Psoas muscle (tissue), 8 donors: ENCODE measurements around the gene KRTAP2-4. TPM values are rescaled to one million over a fixed set of nuclear protein-coding genes. Genes with fewer than 3 reads are reported as not detected.

Experiments used
- ATAC-seq, 4 donors: fragments of 200-7000 bp; cut with Tn5 transposase; one replicate each; pipeline ENCODE4 v1.9.1; 2020; ENCODE audit warnings: moderate library complexity in 3 of 4, mild to moderate bottlenecking in 2 of 4
- DNase-seq, 2 donors: peaks; one replicate each; pipeline ENCODE4 v3.0.0-alpha.2; 2020
- H3K27ac ChIP-seq: fragments of 200-600 bp; one replicate; pipeline ENCODE4 v1.8.0; 2022
- H3K27me3 ChIP-seq, 3 donors: fragments of 200-600 bp in 1 of 3; one replicate each; pipeline versions ENCODE4 v1.6.1 to v1.8.0; 2013 to 2022; ENCODE audit warnings: low read length in 2 of 3, mild to moderate bottlenecking in 2 of 3, moderate library complexity in 1 of 3; ENCODE audit not compliant: insufficient read depth in 3 of 3
- H3K36me3 ChIP-seq, 2 donors: fragments of 200-600 bp in 1 of 2; one replicate each; pipeline versions ENCODE4 v1.6.1 to v1.8.0; 2013 to 2022; ENCODE audit warnings: low read depth in 1 of 2, mild to moderate bottlenecking in 1 of 2, moderate library complexity in 1 of 2; ENCODE audit not compliant: insufficient read depth in 1 of 2
- H3K4me1 ChIP-seq: fragments of 200-600 bp; one replicate; pipeline ENCODE4 v1.8.0; 2022
- H3K4me3 ChIP-seq: fragments of 200-600 bp; one replicate; pipeline ENCODE4 v1.8.0; 2022; ENCODE audit warnings: mild to moderate bottlenecking
- H3K9me3 ChIP-seq: fragments of 200-600 bp; one replicate; pipeline ENCODE4 v1.8.0; 2022
- CTCF ChIP-seq: fragments of 200-600 bp; IDR thresholded peaks from one replicate; pipeline ENCODE4 v1.8.0; 2022; ENCODE audit warnings: antibody characterized with exemption
- WGBS, 3 donors: extraction: QIAGEN DNeasy Blood & Tissue Kit; methylation state at CpG; one replicate each; pipeline versions ENCODE4 v1.1.6 to v1.1.7; 2013; 5-methylcytosine and 5-hydroxymethylcytosine counted together
- intact Hi-C, 2 donors: fragments of 100-400 bp; cut with DNase I; formaldehyde crosslinking; loops; one replicate each; pipeline versions ENCODE4 v1.11.0 to v1.14.2; 2022
- polyA plus RNA-seq, 3 donors: library from polyadenylated mRNA; stranded (reverse); fragments of 200-250 nt; gene quantifications; one replicate each; pipeline ENCODE4 v1.2.3, GENCODE V29; 2013
- total RNA-seq, 4 donors: library from RNA; stranded (reverse); fragmentation: NEBNext Ultra II Directional in 2 of 4; extraction: Animal tissue kit (Norgen Biotek cat#: 25700) in 2 of 4; gene quantifications; one replicate each; pipeline versions ENCODE4 v1.2.1 to v1.2.4, GENCODE V29; 2021 to 2023
- donor health status: healthy with polysubstance abuse.
- donor health status: DM: no; HTN: no; CAD: no; lungs with moderate emphysema.
- donor health status: Bipolar disorder and iron deficiency.
- donor health status: healthy.
- donor health status: DM: yes; HTN: yes; CAD: no.
- donor health status: DM: no; HTN: no; CAD: no.
- donor health status: DM: no; HTN: no; CAD: no.
- donor health status: DM: yes; HTN: yes; CAD: no.

KRTAP2-4 gene
- total and polyA plus RNA-seq, 7 donors: not detected

- no peaks in the 10 kb centered on the region for H3K36me3 ChIP-seq
- intact Hi-C loops: no loop called here
- WGBS, 3 donors: 65 to 68% (median 67%) methylated on average over 7 of the region's 7 CpGs
- no peak overlapping the region for H3K27ac ChIP-seq
- H3K27me3 ChIP-seq: peaks cover 0 to 4% (median 0%) of the 10 kb centered on the region in 3 donors
- H3K4me1 ChIP-seq: no peaks in the 10 kb centered on the region
- TF ChIP-seq CTCF: no peak
- no peak overlapping the region for H3K4me3 ChIP-seq
- DNase-seq (no peak), ATAC-seq (no peak)
- H3K9me3 ChIP-seq: no peaks in the 10 kb centered on the region
These were observed 50.2 kb downstream of the KRTAP2-4 start for GRCh38 chr17:41015454-41015853.

Other genes starting within 250 kb of the KRTAP2-4 start
Only the 30 nearest of the 39 such genes appear.
- gene KRT20, start 180.6 kb downstream of the KRTAP2-4 start, total RNA-seq: under 1 TPM in 1 of 4 donors, not detected in 3; 0.21 TPM
- under 1 TPM in 2 of 3 donors, not detected in 1; 0.08 to 0.35 TPM for gene KRT20, start 180.6 kb downstream of the KRTAP2-4 start, polyA plus RNA-seq
- gene KRT23, start 128.2 kb downstream of the KRTAP2-4 start, total RNA-seq: 1 to 10 TPM in 1 of 4 donors, under 1 TPM in 1, not detected in 2; 0.25 to 1.5 TPM
- under 1 TPM in 1 of 3 donors, not detected in 2; 0.03 TPM for gene KRT23, start 128.2 kb downstream of the KRTAP2-4 start, polyA plus RNA-seq
- not detected for gene KRT39, start 98.9 kb downstream of the KRTAP2-4 start, total RNA-seq
- not detected for gene KRT39, start 98.9 kb downstream of the KRTAP2-4 start, polyA plus RNA-seq
- not detected for gene KRT40, start 81.6 kb downstream of the KRTAP2-4 start, total RNA-seq
- gene KRT40, start 81.6 kb downstream of the KRTAP2-4 start, polyA plus RNA-seq: not detected
- gene KRTAP3-3, start 71.7 kb downstream of the KRTAP2-4 start, total RNA-seq: not detected
- not detected for gene KRTAP3-3, start 71.7 kb downstream of the KRTAP2-4 start, polyA plus RNA-seq
- not detected for gene KRTAP3-2, start 66.0 kb downstream of the KRTAP2-4 start, total RNA-seq
- gene KRTAP3-2, start 66.0 kb downstream of the KRTAP2-4 start, polyA plus RNA-seq: not detected
- not detected for gene KRTAP3-1, start 56.8 kb downstream of the KRTAP2-4 start, total RNA-seq
- not detected for gene KRTAP3-1, start 56.8 kb downstream of the KRTAP2-4 start, polyA plus RNA-seq
- gene KRTAP1-5, start 38.7 kb downstream of the KRTAP2-4 start, total RNA-seq: not detected
- not detected for gene KRTAP1-5, start 38.7 kb downstream of the KRTAP2-4 start, polyA plus RNA-seq
- gene KRTAP1-4, start 35.7 kb downstream of the KRTAP2-4 start, total RNA-seq: not detected
- not detected for gene KRTAP1-4, start 35.7 kb downstream of the KRTAP2-4 start, polyA plus RNA-seq
- gene KRTAP1-3, start 31.0 kb downstream of the KRTAP2-4 start, total RNA-seq: not detected
- gene KRTAP1-3, start 31.0 kb downstream of the KRTAP2-4 start, polyA plus RNA-seq: not detected
- gene KRTAP1-1, start 24.4 kb downstream of the KRTAP2-4 start, total RNA-seq: not detected
- not detected for gene KRTAP1-1, start 24.4 kb downstream of the KRTAP2-4 start, polyA plus RNA-seq
- gene KRTAP2-1, start 18.6 kb downstream of the KRTAP2-4 start, total RNA-seq: not detected
- gene KRTAP2-1, start 18.6 kb downstream of the KRTAP2-4 start, polyA plus RNA-seq: not detected
- gene KRTAP2-2, start 10.6 kb downstream of the KRTAP2-4 start, total RNA-seq: not detected
- gene KRTAP2-2, start 10.6 kb downstream of the KRTAP2-4 start, polyA plus RNA-seq: not detected
- not detected for gene KRTAP2-3, start 5.8 kb downstream of the KRTAP2-4 start, total RNA-seq
- gene KRTAP2-3, start 5.8 kb downstream of the KRTAP2-4 start, polyA plus RNA-seq: not detected
- not detected for gene KRTAP4-7, start 18.3 kb upstream of the KRTAP2-4 start, total RNA-seq
- not detected for gene KRTAP4-7, start 18.3 kb upstream of the KRTAP2-4 start, polyA plus RNA-seq
- not detected for gene KRTAP4-8, start 32.3 kb upstream of the KRTAP2-4 start, total RNA-seq
- gene KRTAP4-8, start 32.3 kb upstream of the KRTAP2-4 start, polyA plus RNA-seq: not detected
- gene KRTAP4-16, start 36.3 kb upstream of the KRTAP2-4 start, total RNA-seq: not detected
- gene KRTAP4-16, start 36.3 kb upstream of the KRTAP2-4 start, polyA plus RNA-seq: not detected
- not detected for gene KRTAP4-9, start 39.5 kb upstream of the KRTAP2-4 start, total RNA-seq
- not detected for gene KRTAP4-9, start 39.5 kb upstream of the KRTAP2-4 start, polyA plus RNA-seq
- gene KRTAP4-11, start 52.5 kb upstream of the KRTAP2-4 start, total RNA-seq: not detected
- not detected for gene KRTAP4-11, start 52.5 kb upstream of the KRTAP2-4 start, polyA plus RNA-seq
- gene KRTAP4-12, start 58.3 kb upstream of the KRTAP2-4 start, total RNA-seq: not detected
- not detected for gene KRTAP4-12, start 58.3 kb upstream of the KRTAP2-4 start, polyA plus RNA-seq
- gene KRTAP4-6, start 74.7 kb upstream of the KRTAP2-4 start, total RNA-seq: not detected
- not detected for gene KRTAP4-6, start 74.7 kb upstream of the KRTAP2-4 start, polyA plus RNA-seq
- not detected for gene KRTAP4-5, start 83.9 kb upstream of the KRTAP2-4 start, total RNA-seq
- not detected for gene KRTAP4-5, start 83.9 kb upstream of the KRTAP2-4 start, polyA plus RNA-seq
- not detected for gene KRTAP4-4, start 94.9 kb upstream of the KRTAP2-4 start, total RNA-seq
- gene KRTAP4-4, start 94.9 kb upstream of the KRTAP2-4 start, polyA plus RNA-seq: not detected
- not detected for gene KRTAP4-3, start 102.3 kb upstream of the KRTAP2-4 start, total RNA-seq
- not detected for gene KRTAP4-3, start 102.3 kb upstream of the KRTAP2-4 start, polyA plus RNA-seq
- gene KRTAP4-2, start 112.3 kb upstream of the KRTAP2-4 start, total RNA-seq: not detected
- not detected for gene KRTAP4-2, start 112.3 kb upstream of the KRTAP2-4 start, polyA plus RNA-seq
- not detected for gene KRTAP4-1, start 119.0 kb upstream of the KRTAP2-4 start, total RNA-seq
- gene KRTAP4-1, start 119.0 kb upstream of the KRTAP2-4 start, polyA plus RNA-seq: not detected
- not detected for gene KRTAP9-1, start 124.0 kb upstream of the KRTAP2-4 start, total RNA-seq
- gene KRTAP9-1, start 124.0 kb upstream of the KRTAP2-4 start, polyA plus RNA-seq: not detected
- not detected for gene KRTAP9-2, start 160.8 kb upstream of the KRTAP2-4 start, total RNA-seq
- not detected for gene KRTAP9-2, start 160.8 kb upstream of the KRTAP2-4 start, polyA plus RNA-seq
- gene KRTAP9-3, start 166.6 kb upstream of the KRTAP2-4 start, total RNA-seq: not detected
- not detected for gene KRTAP9-3, start 166.6 kb upstream of the KRTAP2-4 start, polyA plus RNA-seq
- gene KRTAP9-8, start 172.1 kb upstream of the KRTAP2-4 start, total RNA-seq: not detected
- not detected for gene KRTAP9-8, start 172.1 kb upstream of the KRTAP2-4 start, polyA plus RNA-seq